HepG2 (cell line): Measurements from ENCODE around the gene FKBP10. TPM values are rescaled to one million over a fixed set of nuclear protein-coding genes. Genes with fewer than 3 reads are reported as not detected.
A peak's percentile ranks its signal among the peaks of the same experiment; 100 is the strongest.

Source experiments
- ARHGAP35 ChIP-seq: sonication (generic); formaldehyde crosslinking; IDR thresholded peaks from 2 replicates; pipeline ENCODE4 v1.9.0; 2022; ENCODE audit warnings: mild to moderate bottlenecking, inconsistent platforms, moderate library complexity, missing genetic modification reagents, borderline replicate concordance
- FOXJ3 ChIP-seq: sonication (generic); formaldehyde crosslinking; IDR thresholded peaks from 2 replicates; pipeline ENCODE4 v1.4.0; 2020; ENCODE audit warnings: missing genetic modification reagents, mild to moderate bottlenecking, borderline replicate concordance
- GLI4 ChIP-seq: sonication (generic); formaldehyde crosslinking; IDR thresholded peaks from 2 replicates; pipeline ENCODE4 v1.5.1; 2020; ENCODE audit warnings: missing genetic modification reagents, mild to moderate bottlenecking, moderate library complexity, borderline replicate concordance
- HES4 ChIP-seq: sonication (generic); formaldehyde crosslinking; IDR thresholded peaks from 2 replicates; pipeline ENCODE4 v1.9.0; 2021; ENCODE audit warnings: mild to moderate bottlenecking, missing genetic modification reagents, borderline replicate concordance
- MXI1 ChIP-seq: IDR thresholded peaks from 3 replicates; pipeline ENCODE4 v1.6.1; 2012; ENCODE audit warnings: low read depth, low read length, inconsistent platforms, borderline replicate concordance
- NFKB2 ChIP-seq: sonication (generic); formaldehyde crosslinking; IDR thresholded peaks from 2 replicates; pipeline ENCODE4 v1.4.0; 2020; ENCODE audit warnings: missing genetic modification reagents, borderline replicate concordance
- NFYC ChIP-seq: IDR thresholded peaks from 2 replicates; pipeline ENCODE4 v1.6.1; 2016; ENCODE audit warnings: missing genetic modification reagents, missing compliant biosample characterization
- NR3C1 ChIP-seq: sonication (generic); formaldehyde crosslinking; IDR thresholded peaks from 2 replicates; pipeline ENCODE4 v1.4.0; 2020; ENCODE audit warnings: missing genetic modification reagents
- PAWR ChIP-seq: sonication (generic); formaldehyde crosslinking; IDR thresholded peaks from 2 replicates; pipeline ENCODE4 v1.4.0; 2020; ENCODE audit warnings: missing genetic modification reagents, mild to moderate bottlenecking, borderline replicate concordance
- POLR2AphosphoS5 ChIP-seq: IDR thresholded peaks from 2 replicates; pipeline ENCODE4 v1.6.1; 2012; ENCODE audit warnings: low read depth, low read length
- SOX5 ChIP-seq: IDR thresholded peaks from 2 replicates; pipeline ENCODE4 v1.6.1; 2016; ENCODE audit warnings: borderline replicate concordance
- SRF ChIP-seq: IDR thresholded peaks from 2 replicates; pipeline ENCODE4 v1.6.1; 2011; ENCODE audit warnings: mild to moderate bottlenecking, low read depth, low read length, moderate library complexity
- SYNCRIP ChIP-seq: fragments of 200-400 bp; formaldehyde crosslinking; IDR thresholded peaks from 2 replicates; pipeline ENCODE4 v1.6.1; 2018; ENCODE audit warnings: mild to moderate bottlenecking, low read depth, low read length; ENCODE audit not compliant: insufficient read depth
- TCF7L2 ChIP-seq: IDR thresholded peaks from 2 replicates; pipeline ENCODE4 v1.6.1; 2011; ENCODE audit warnings: mild to moderate bottlenecking, low read depth, low read length, moderate library complexity
- TEAD2 ChIP-seq: sonication (generic); formaldehyde crosslinking; IDR thresholded peaks from 2 replicates; pipeline ENCODE4 v1.9.0; 2021; ENCODE audit warnings: missing genetic modification reagents
- TP53 ChIP-seq: sonication (generic); formaldehyde crosslinking; conservative IDR thresholded peaks from 2 replicates; pipeline ENCODE4 v1.4.0; 2020; ENCODE audit warnings: missing genetic modification reagents
- ZNF614 ChIP-seq: IDR thresholded peaks from 2 replicates; pipeline ENCODE4 v1.6.1; 2018; ENCODE audit warnings: missing biosample characterization, missing genetic modification reagents, inconsistent platforms, borderline replicate concordance
- ZNF660 ChIP-seq: sonication (generic); formaldehyde crosslinking; IDR thresholded peaks from 2 replicates; pipeline ENCODE4 v1.5.1; 2020; ENCODE audit warnings: mild to moderate bottlenecking, low read depth, missing genetic modification reagents, borderline replicate concordance
- ZNF75D ChIP-seq: sonication (generic); formaldehyde crosslinking; IDR thresholded peaks from 2 replicates; pipeline ENCODE4 v1.8.1; 2023; ENCODE audit warnings: missing genetic modification reagents, mild to moderate bottlenecking, borderline replicate concordance
- polyA plus RNA-seq, 8 experiments: library from polyadenylated mRNA; depleted of rRNA in 3 of 8; stranded (reverse) in 7 of 8; unstranded in 1 of 8; fragments of >200 nt; fragmentation: Illumina TruSeq in 4 of 8; extraction: Trizol in 4 of 8; gene quantifications; 2 replicates each; pipeline versions ENCODE4 v1.2.1 to v1.2.3, GENCODE V29; 2011 to 2016; ENCODE audit warnings: low read depth in 4 of 8, missing spikeins in 1 of 8, mixed read lengths in 1 of 8; ENCODE audit not compliant: insufficient read depth in 1 of 8
- total RNA-seq, 5 experiments: library from RNA; depleted of rRNA; stranded (reverse); fragments of >200 nt; fragmentation: Illumina TruSeq; extraction: Trizol; gene quantifications; 2 replicates each; pipeline ENCODE4 v1.2.3, GENCODE V29; 2016; ENCODE audit warnings: low read depth in 1 of 5
- TF ChIP-seq, protein P1 (sequence below): sonication (generic); formaldehyde crosslinking; IDR thresholded peaks from 2 replicates; pipeline ENCODE4 v1.4.0; 2020; ENCODE audit warnings: missing genetic modification reagents, mild to moderate bottlenecking, borderline replicate concordance
- TF ChIP-seq, protein P2 (sequence below): IDR thresholded peaks from 2 replicates; pipeline ENCODE4 v1.6.1; 2016; ENCODE audit warnings: missing genetic modification reagents, missing compliant biosample characterization
- TF ChIP-seq, protein P3 (sequence below): sonication (generic); formaldehyde crosslinking; conservative IDR thresholded peaks from 2 replicates; pipeline ENCODE4 v1.8.0; 2022; ENCODE audit warnings: missing genetic modification reagents
- TF ChIP-seq, protein P4 (sequence below): sonication (generic); formaldehyde crosslinking; IDR thresholded peaks from 2 replicates; pipeline ENCODE4 v1.9.0; 2021; ENCODE audit warnings: missing genetic modification reagents, borderline replicate concordance

The FKBP10 gene
- total and polyA plus RNA-seq, 2 of the 13 experiments (the other 11 are each of a cell fraction or from before 2014, with no cell fraction given) = 149 to 573 TPM

DNA sequence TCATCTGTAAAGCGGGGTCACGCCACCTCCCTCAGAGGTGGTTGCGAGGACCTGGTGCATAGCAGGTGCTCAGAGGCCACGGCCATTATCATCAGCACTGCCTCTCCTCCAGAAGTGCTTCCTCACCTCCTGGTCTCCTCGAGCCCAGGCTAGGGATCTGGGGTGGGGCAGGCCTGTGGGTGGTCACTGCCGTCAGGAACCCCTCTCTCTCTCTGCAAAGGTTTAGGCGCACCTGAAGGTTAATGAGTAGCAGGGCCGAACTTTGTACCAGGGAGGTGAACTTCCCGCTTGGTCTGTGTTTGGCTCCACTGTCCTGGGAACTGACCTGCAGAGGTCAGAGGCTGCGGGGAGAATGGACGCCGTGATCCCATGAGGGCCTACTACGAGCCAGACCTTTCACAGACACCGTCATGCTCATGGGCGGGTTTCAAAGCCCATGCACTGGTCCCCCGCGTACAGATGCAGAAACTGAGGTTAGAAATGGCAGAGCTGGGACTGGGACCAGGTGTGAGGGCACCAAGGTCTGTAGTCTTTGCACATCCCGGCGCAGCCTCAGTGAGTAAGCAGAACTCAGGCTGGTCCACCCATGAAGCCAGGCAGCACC lies 40.1 kb upstream of the FKBP10 start (continued):
- TF ChIP-seq TEAD2 (CRISPR knock-in tag) = no peak
- peak; percentile 77 for TF ChIP-seq POLR2AphosphoS5
- peak; percentile 70; the same call in 1 of the 2 replicates for TF ChIP-seq ZNF614 (CRISPR knock-in tag)
- TF ChIP-seq, protein P1, sequence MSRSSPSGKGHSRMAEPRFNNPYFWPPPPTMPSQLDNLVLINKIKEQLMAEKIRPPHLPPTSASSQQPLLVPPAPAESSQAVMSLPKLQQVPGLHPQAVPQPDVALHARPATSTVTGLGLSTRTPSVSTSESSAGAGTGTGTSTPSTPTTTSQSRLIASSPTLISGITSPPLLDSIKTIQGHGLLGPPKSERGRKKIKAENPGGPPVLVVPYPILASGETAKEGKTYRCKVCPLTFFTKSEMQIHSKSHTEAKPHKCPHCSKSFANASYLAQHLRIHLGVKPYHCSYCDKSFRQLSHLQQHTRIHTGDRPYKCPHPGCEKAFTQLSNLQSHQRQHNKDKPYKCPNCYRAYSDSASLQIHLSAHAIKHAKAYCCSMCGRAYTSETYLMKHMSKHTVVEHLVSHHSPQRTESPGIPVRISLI (CRISPR knock-in tag) = 0 out of 2 replicates have a peak, but pooled peaks have one; percentile 70
- TF ChIP-seq FOXJ3 (CRISPR knock-in tag) = peak; percentile 60; the same call in 1 of the 2 replicates
- TF ChIP-seq SOX5 = no peak; the same call in none of the 2 replicates
- TF ChIP-seq PAWR (CRISPR knock-in tag) = 0 out of 2 replicates have a peak, but pooled peaks have one; percentile 75
- peak; percentile 48; the same call in 1 of the 2 replicates for TF ChIP-seq SRF
- TF ChIP-seq, protein P2, sequence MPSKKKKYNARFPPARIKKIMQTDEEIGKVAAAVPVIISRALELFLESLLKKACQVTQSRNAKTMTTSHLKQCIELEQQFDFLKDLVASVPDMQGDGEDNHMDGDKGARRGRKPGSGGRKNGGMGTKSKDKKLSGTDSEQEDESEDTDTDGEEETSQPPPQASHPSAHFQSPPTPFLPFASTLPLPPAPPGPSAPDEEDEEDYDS (CRISPR knock-in tag) = 0 out of 2 replicates have a peak, but pooled peaks have one; percentile 23
- TF ChIP-seq, protein P3, sequence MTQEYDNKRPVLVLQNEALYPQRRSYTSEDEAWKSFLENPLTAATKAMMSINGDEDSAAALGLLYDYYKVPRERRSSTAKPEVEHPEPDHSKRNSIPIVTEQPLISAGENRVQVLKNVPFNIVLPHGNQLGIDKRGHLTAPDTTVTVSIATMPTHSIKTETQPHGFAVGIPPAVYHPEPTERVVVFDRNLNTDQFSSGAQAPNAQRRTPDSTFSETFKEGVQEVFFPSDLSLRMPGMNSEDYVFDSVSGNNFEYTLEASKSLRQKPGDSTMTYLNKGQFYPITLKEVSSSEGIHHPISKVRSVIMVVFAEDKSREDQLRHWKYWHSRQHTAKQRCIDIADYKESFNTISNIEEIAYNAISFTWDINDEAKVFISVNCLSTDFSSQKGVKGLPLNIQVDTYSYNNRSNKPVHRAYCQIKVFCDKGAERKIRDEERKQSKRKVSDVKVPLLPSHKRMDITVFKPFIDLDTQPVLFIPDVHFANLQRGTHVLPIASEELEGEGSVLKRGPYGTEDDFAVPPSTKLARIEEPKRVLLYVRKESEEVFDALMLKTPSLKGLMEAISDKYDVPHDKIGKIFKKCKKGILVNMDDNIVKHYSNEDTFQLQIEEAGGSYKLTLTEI (CRISPR knock-in tag) = no peak
- TF ChIP-seq ARHGAP35 (CRISPR knock-in tag) = no peak; the same call in 1 of the 2 replicates
- TF ChIP-seq NFKB2 (CRISPR knock-in tag) = peak; percentile 77; the same call in 1 of the 2 replicates
- TF ChIP-seq GLI4 (CRISPR knock-in tag) = 0 out of 2 replicates have a peak, but pooled peaks have one; percentile 71
- TF ChIP-seq ZNF660 = no peak
- TF ChIP-seq ZNF75D = no peak
- TF ChIP-seq NR3C1 (CRISPR knock-in tag) = no peak
- no peak for TF ChIP-seq TCF7L2
- TF ChIP-seq TP53 (CRISPR knock-in tag) = 0 out of 2 replicates have a peak, but pooled peaks have one; percentile 56
- TF ChIP-seq, protein P4, sequence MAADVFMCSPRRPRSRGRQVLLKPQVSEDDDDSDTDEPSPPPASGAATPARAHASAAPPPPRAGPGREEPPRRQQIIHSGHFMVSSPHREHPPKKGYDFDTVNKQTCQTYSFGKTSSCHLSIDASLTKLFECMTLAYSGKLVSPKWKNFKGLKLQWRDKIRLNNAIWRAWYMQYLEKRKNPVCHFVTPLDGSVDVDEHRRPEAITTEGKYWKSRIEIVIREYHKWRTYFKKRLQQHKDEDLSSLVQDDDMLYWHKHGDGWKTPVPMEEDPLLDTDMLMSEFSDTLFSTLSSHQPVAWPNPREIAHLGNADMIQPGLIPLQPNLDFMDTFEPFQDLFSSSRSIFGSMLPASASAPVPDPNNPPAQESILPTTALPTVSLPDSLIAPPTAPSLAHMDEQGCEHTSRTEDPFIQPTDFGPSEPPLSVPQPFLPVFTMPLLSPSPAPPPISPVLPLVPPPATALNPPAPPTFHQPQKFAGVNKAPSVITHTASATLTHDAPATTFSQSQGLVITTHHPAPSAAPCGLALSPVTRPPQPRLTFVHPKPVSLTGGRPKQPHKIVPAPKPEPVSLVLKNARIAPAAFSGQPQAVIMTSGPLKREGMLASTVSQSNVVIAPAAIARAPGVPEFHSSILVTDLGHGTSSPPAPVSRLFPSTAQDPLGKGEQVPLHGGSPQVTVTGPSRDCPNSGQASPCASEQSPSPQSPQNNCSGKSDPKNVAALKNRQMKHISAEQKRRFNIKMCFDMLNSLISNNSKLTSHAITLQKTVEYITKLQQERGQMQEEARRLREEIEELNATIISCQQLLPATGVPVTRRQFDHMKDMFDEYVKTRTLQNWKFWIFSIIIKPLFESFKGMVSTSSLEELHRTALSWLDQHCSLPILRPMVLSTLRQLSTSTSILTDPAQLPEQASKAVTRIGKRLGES (CRISPR knock-in tag) = no peak
- peak; percentile 26; the same call in 1 of the 3 replicates for TF ChIP-seq MXI1
- TF ChIP-seq NFYC (CRISPR knock-in tag) = no peak
- TF ChIP-seq SYNCRIP = no peak
- TF ChIP-seq HES4 (CRISPR knock-in tag) = peak; percentile 30; the same call in 1 of the 2 replicates
